Muscle layer of duodenum (tissue), 2 donors: ENCODE data around the gene ASIC3.
A peak's percentile ranks its signal among the peaks of the same experiment; 100 is the strongest.
"Not testable (repeated sequence)": the region's sequence is repeated elsewhere in the genome, so short reads cannot be mapped to it uniquely, and the experiment has no call there.

ENCODE experiments used
- H3K27ac ChIP-seq: one replicate; pipeline ENCODE4 v1.7.0; 2013; ENCODE audit warnings: mild to moderate bottlenecking, low read length
- H3K27me3 ChIP-seq: one replicate; pipeline ENCODE4 v1.7.0; 2013; ENCODE audit warnings: low read depth, mild to moderate bottlenecking, control low read depth, low read length
- H3K36me3 ChIP-seq, 2 donors: one replicate each; pipeline ENCODE4 v1.7.0; 2013; ENCODE audit warnings: low read length in 2 of 2, control low read depth in 1 of 2, mild to moderate bottlenecking in 1 of 2; ENCODE audit not compliant: insufficient read depth in 2 of 2, control insufficient read depth in 1 of 2
- H3K4me1 ChIP-seq, 2 donors: one replicate each; pipeline ENCODE4 v1.7.0; 2013; ENCODE audit warnings: low read length in 2 of 2, mild to moderate bottlenecking in 2 of 2, control low read depth in 1 of 2, moderate library complexity in 1 of 2; ENCODE audit not compliant: insufficient read depth in 2 of 2, control insufficient read depth in 1 of 2
- H3K4me3 ChIP-seq, 2 donors: one replicate each; pipeline ENCODE4 v1.7.0; 2013; ENCODE audit warnings: low read length in 2 of 2, low read depth in 1 of 2, mild to moderate bottlenecking in 1 of 2
- H3K9me3 ChIP-seq, 2 donors: one replicate each; pipeline ENCODE4 v1.7.0; 2013; ENCODE audit warnings: low read length in 2 of 2, control low read depth in 1 of 2, mild to moderate bottlenecking in 1 of 2; ENCODE audit not compliant: control insufficient read depth in 1 of 2
- donor health status: healthy.

Gene ASIC3

DNA sequence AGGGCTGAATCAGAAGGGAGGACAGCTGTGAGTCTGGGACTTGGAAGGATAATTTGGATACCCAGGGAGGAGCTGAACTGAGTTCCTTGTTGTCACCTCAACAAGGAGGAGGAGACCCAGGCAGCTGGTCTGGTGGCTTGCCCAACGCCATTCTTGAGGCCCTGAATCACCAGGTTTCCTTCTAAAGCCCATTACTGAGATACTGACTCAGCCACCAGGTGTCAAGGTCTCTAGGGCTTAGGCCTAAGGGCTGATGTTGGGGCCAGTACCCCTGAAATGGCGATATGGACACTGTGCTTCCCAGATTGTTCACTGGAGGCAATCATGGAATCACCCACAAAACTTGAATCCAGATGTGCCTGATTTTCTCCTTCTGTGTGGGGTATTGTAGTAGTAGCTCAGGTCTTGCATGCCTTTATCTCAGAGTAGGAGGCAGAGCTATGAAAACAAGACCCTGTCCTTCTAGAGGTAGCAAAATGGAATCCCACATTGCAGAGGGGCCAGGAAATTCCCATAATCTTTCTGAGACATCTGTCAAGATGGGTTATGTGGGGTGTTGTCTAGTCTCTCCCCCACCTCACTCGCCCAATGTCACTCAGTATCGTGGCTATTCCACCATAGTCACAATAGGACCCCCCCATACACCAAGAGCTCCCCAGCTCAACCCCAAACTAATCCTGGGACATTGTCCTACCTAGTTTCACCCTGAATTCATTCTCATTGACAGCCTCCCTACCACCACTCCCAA is 22.2 kb upstream of the ASIC3 start:
- Histone ChIP-seq H3K27me3 (no peaks in the 10 kb centered on the region), H3K4me3 (no peak overlapping the region), H3K36me3 (no peaks in the 10 kb centered on the region), H3K27ac (no peak overlapping the region), H3K9me3 (no peaks in the 10 kb centered on the region), H3K4me1 (peaks cover 0 to 7% of the 10 kb centered on the region in 2 donors)

DNA sequence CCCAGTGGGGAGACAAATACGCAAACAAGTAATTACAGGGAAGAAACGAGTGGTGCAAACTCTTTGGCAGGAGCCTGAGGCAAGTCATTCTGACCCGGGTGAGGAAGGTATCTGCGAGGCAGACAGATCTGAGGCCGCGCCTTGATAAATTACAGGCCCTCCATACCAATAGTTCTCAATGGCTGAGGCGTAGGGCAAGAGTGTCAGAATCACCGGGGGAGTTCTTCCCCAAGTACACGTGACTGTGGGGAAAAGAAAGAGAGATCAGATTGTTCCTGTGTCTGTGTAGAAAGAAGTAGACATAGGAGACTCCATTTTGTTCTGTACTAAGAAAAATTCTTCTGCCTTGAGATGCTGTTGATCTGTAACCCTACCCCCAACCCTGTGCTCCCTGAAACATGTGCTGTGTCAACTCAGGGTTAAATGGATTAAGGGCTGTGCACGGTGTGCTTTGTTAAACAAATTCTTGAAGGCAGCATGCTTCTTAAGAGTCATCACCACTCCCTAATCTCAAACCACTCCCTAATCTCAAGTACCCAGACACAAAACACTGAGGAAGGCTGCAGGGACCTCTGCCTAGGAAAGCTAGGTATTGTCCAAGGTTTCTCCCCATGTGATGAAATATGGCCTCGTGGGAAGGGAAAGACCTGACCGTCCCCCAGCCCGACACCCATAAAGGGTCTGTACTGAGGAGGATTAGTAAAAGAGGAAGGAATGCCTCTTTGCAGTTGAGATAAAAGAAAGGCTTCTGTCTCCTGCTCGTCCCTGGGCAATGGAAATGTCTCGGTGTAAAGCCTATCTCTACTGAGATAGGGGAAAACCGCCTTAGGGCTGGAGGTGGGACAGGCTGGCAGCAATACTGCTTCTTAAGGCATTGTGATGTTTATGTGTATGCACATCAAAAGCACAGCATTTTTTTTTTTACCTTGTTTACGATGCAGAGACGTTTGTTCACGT is 21.3 kb upstream of the ASIC3 start:
- H3K36me3 ChIP-seq, H3K27me3 ChIP-seq, H3K27ac ChIP-seq, H3K4me1 ChIP-seq, H3K9me3 ChIP-seq: not testable (repeated sequence)
- H3K4me3 ChIP-seq, result peak overlapping the region in 1 of 2 donors; percentile 67

GRCh38 chr7:151027728-151028130 is 20.6 kb upstream of the ASIC3 start:
- H3K27ac ChIP-seq, result peak overlapping the region; percentile 41
- not testable (repeated sequence) for H3K9me3 ChIP-seq, H3K27me3 ChIP-seq, H3K4me1 ChIP-seq, H3K36me3 ChIP-seq
- H3K4me3 ChIP-seq, result peak overlapping the region; percentile 67 to 89

- H3K9me3 ChIP-seq, result no peaks in the 10 kb centered on the region
- peak within 1 kb of the TSS; percentile 69 for H3K27ac ChIP-seq
- H3K27me3 ChIP-seq, result no peaks in the 10 kb centered on the region
- peak within 1 kb of the TSS; percentile 67 to 89 for H3K4me3 ChIP-seq
- H3K36me3 ChIP-seq, result peaks cover 5% of the 10 kb centered on the region in 2 donors
- peaks cover 0 to 7% of the 10 kb centered on the region in 2 donors for H3K4me1 ChIP-seq
Measured at GRCh38 chr7:151028131-151028947, 20.0 kb upstream of the ASIC3 start, which contains the start of gene ABCB8. Gene ABCB8 (plus strand): TSS chr7:151028450. CDS start chr7:151028516, 66 bp downstream.

GRCh38 chr7:151028948-151029501 is 19.3 kb upstream of the ASIC3 start:
- no peaks in the 10 kb centered on the region for H3K27me3 ChIP-seq
- peak overlapping the region; percentile 67 to 89 for H3K4me3 ChIP-seq
- H3K4me1 ChIP-seq, result peaks cover 0 to 7% of the 10 kb centered on the region in 2 donors
- H3K9me3 ChIP-seq, result no peaks in the 10 kb centered on the region
- H3K27ac ChIP-seq, result peak overlapping the region; percentile 69
- peaks cover 5 to 10% of the 10 kb centered on the region in 2 donors for H3K36me3 ChIP-seq

- Histone ChIP-seq H3K27ac (no peak overlapping the region), H3K36me3 (peaks cover 20 to 29% of the 10 kb centered on the region in 2 donors), H3K4me3 (no peak overlapping the region), H3K27me3 (no peaks in the 10 kb centered on the region), H3K9me3 (no peaks in the 10 kb centered on the region), H3K4me1 (peaks cover 0 to 7% of the 10 kb centered on the region in 2 donors)
Measured at GRCh38 chr7:151031011-151031410, 17.3 kb upstream of the ASIC3 start.

DNA sequence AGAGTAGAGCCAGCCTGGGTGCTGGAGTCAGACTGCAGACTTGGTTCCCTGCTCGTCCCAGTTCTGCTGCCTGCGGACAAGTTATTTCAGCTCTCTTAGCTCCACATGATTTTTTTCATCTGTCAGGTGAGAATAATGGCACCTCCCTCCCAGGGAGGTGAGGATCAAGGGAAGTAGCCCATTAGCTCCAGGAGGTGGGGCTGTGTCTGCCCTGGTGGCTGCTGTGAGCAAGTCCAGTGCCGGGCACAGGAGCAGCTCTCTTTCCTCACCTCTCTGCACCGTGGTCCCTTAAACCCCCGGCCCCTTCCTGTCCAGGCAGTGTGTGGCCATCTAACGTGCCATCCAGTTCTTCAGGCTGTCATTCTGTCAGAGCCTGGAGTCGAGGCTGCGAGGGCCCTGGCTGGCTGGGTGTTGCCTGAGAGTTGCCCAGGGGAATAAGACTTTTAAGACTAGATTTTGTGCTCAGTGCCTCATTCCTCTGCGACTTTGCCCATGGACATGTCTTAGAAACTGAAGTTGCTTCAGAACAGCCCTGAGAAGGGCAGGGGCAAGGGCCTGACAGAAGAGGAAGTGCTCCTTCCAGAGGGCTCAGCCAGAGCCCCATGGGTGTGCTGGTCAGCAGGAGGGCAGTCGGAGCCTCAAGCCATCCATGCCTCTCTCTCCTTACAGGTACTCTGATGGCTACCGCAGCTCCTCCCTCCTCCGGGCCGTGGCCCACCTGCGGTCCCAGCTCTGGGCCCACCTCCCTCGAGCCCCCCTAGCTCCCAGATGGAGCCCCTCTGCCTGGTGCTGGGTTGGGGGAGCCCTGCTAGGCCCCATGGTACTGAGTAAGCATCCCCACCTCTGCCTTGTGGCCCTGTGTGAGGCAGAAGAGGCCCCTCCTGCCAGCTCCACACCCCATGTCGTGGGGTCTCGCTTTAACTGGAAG is 15.1 kb upstream of the ASIC3 start:
- Histone ChIP-seq H3K36me3 (peaks cover 31 to 48% of the 10 kb centered on the region in 2 donors), H3K4me3 (no peak overlapping the region)

DNA sequence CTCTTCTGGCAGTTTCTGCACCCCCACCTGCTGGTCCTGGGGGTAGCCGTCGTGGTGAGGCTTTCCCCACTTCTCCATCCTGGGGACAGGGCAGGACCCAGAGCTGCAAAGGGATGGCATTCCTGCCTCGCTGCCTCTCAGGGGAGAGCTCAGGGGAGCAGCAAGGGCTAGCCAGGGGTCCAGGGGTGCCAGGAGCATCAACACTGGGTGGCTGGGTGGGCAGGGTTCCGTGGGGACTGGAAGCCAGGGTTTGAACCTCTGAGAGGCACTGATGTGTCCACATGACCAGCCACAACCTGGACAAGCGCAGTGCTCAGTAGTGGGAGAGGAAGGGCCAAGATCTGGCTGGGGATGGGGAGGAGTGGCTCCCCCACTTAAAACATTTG is 14.5 kb upstream of the ASIC3 start:
- Histone ChIP-seq H3K4me3 (no peak overlapping the region), H3K27ac (no peak overlapping the region), H3K4me1 (peaks cover under 1 to 10% of the 10 kb centered on the region in 2 donors), H3K36me3 (peaks cover 31 to 53% of the 10 kb centered on the region in 2 donors), H3K9me3 (no peaks in the 10 kb centered on the region), H3K27me3 (no peaks in the 10 kb centered on the region)

More for the DNA sequence above, 15.1 kb upstream of the ASIC3 start:
- Histone ChIP-seq H3K9me3 (no peaks in the 10 kb centered on the region), H3K27me3 (no peaks in the 10 kb centered on the region), H3K4me1 (peaks cover 0 to 7% of the 10 kb centered on the region in 2 donors), H3K27ac (no peak overlapping the region)

- Histone ChIP-seq H3K36me3 (peaks cover 31 to 53% of the 10 kb centered on the region in 2 donors), H3K27me3 (no peaks in the 10 kb centered on the region), H3K9me3 (no peaks in the 10 kb centered on the region), H3K27ac (no peak overlapping the region), H3K4me3 (no peak overlapping the region), H3K4me1 (peaks cover 7 to 11% of the 10 kb centered on the region in 2 donors)
Measured at GRCh38 chr7:151034312-151035025, 13.9 kb upstream of the ASIC3 start.
